HEK293T (cell line): ENCODE data around the gene SLC5A2.
"Not testable (repeated sequence)": the region's sequence is repeated elsewhere in the genome, so short reads cannot be mapped to it uniquely, and the experiment has no call there.

Source experiments
- CTCF ChIA-PET: fragments of 350-600 bp; formaldehyde crosslinking; extraction: SDS; loops from one replicate; lab custom pipeline; 2021; ENCODE audit warnings: antibody characterized with exemption, inconsistent platforms; lab: Yijun Ruan, JAX
- POLR2A ChIA-PET: fragments of 350-600 bp; formaldehyde crosslinking; extraction: SDS; loops from one replicate; lab custom pipeline; 2020; ENCODE audit warnings: antibody characterized with exemption, inconsistent platforms; lab: Yijun Ruan, JAX
- DNase-seq: peaks from one replicate; pipeline ENCODE4 v3.0.0; 2012; ENCODE audit warnings: mixed read lengths; ENCODE audit errors: extremely low spot score
- ARNT ChIP-seq: fragments of 450-650 bp; IDR thresholded peaks from 2 replicates; pipeline ENCODE4 v1.6.1; 2017; ENCODE audit warnings: mild to moderate bottlenecking
- BHLHE40 ChIP-seq: fragments of 450-650 bp; IDR thresholded peaks from 2 replicates; pipeline ENCODE4 v1.6.1; 2016; ENCODE audit warnings: mild to moderate bottlenecking, moderate library complexity, borderline replicate concordance
- CTBP1 ChIP-seq: fragments of 450-650 bp; IDR thresholded peaks from 2 replicates; pipeline ENCODE4 v1.6.1; 2016; ENCODE audit warnings: borderline replicate concordance
- ELF4 ChIP-seq: fragments of 450-650 bp; IDR thresholded peaks from 2 replicates; pipeline ENCODE4 v1.6.1; 2017; ENCODE audit warnings: antibody characterized with exemption
- FOXA1 ChIP-seq: fragments of 450-650 bp; IDR thresholded peaks from 2 replicates; pipeline ENCODE4 v1.6.1; 2016; ENCODE audit warnings: mild to moderate bottlenecking
- FOXK2 ChIP-seq: fragments of 450-650 bp; IDR thresholded peaks from 2 replicates; pipeline ENCODE4 v1.6.1; 2016; ENCODE audit warnings: mild to moderate bottlenecking
- FOXM1 ChIP-seq: fragments of 450-650 bp; IDR thresholded peaks from 2 replicates; pipeline ENCODE4 v1.6.1; 2017; ENCODE audit warnings: mild to moderate bottlenecking, borderline replicate concordance
- HDGF ChIP-seq: fragments of 450-650 bp; IDR thresholded peaks from 2 replicates; pipeline ENCODE4 v1.6.1; 2017; ENCODE audit warnings: antibody characterized with exemption, borderline replicate concordance
- L3MBTL2 ChIP-seq: fragments of 450-650 bp; conservative IDR thresholded peaks from 2 replicates; pipeline ENCODE4 v1.6.1; 2016; ENCODE audit warnings: mild to moderate bottlenecking
- LEF1 ChIP-seq: fragments of 450-650 bp; IDR thresholded peaks from 2 replicates; pipeline ENCODE4 v1.6.1; 2017; ENCODE audit warnings: mild to moderate bottlenecking, borderline replicate concordance
- NFRKB ChIP-seq: fragments of 450-650 bp; IDR thresholded peaks from 2 replicates; pipeline ENCODE4 v1.6.1; 2016; ENCODE audit warnings: mild to moderate bottlenecking, moderate library complexity
- SP1 ChIP-seq: fragments of 450-650 bp; IDR thresholded peaks from 2 replicates; pipeline ENCODE4 v1.6.1; 2017
- SUZ12 ChIP-seq: fragments of 450-650 bp; IDR thresholded peaks from 2 replicates; pipeline ENCODE4 v1.6.1; 2016; ENCODE audit warnings: mild to moderate bottlenecking
- TARDBP ChIP-seq: fragments of 450-650 bp; IDR thresholded peaks from 2 replicates; pipeline ENCODE4 v1.6.1; 2016
- ZNF384 ChIP-seq: fragments of 450-650 bp; IDR thresholded peaks from 2 replicates; pipeline ENCODE4 v1.6.1; 2016
- TF ChIP-seq, protein P1 (sequence below): fragments of 450-650 bp; IDR thresholded peaks from 2 replicates; pipeline ENCODE4 v1.6.1; 2016

SLC5A2 gene

GRCh38 chr16:31477220-31478216 lies 5.4 kb upstream of the SLC5A2 start:
- DNase-seq, result no peak
- no peak for TF ChIP-seq ZNF384
- POLR2A ChIA-PET, result no interaction called here
- CTCF ChIA-PET, result no interaction called here

- CTCF ChIA-PET, result no interaction called here
- POLR2A ChIA-PET, result no interaction called here
- no peak for DNase-seq
- TF ChIP-seq ARNT (no peak), BHLHE40 (no peak), FOXM1 (no peak), L3MBTL2 (no peak), ELF4 (no peak), FOXA1 (no peak), LEF1 (no peak), NFRKB (no peak), HDGF (no peak), SP1 (no peak), SUZ12 (no peak), TARDBP (no peak), ZNF384 (no peak), CTBP1 (no peak)
- TF ChIP-seq, protein P1, sequence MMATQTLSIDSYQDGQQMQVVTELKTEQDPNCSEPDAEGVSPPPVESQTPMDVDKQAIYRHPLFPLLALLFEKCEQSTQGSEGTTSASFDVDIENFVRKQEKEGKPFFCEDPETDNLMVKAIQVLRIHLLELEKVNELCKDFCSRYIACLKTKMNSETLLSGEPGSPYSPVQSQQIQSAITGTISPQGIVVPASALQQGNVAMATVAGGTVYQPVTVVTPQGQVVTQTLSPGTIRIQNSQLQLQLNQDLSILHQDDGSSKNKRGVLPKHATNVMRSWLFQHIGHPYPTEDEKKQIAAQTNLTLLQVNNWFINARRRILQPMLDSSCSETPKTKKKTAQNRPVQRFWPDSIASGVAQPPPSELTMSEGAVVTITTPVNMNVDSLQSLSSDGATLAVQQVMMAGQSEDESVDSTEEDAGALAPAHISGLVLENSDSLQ, result no peak
Measured at GRCh38 chr16:31478956-31479355, 4.0 kb upstream of the SLC5A2 start.

DNA sequence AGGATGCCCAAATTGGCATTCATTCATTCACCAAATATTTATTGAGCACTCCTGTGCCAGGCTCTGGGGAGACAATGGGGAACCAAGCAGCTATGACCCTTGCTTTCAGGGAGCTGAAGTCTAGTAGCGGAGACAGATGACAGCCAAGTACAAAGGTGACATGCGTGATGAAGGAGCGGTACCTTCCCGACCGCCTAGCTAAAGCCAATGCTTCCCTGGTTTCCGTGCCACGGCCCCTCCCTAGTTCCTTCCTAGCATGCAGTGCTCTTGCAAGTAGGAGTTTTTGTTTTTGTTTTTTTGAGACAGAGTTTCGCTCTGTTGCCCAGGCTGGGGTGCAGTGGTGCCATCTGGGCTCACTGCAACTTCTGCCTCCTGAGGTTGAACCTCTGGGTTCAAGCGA lies 3.2 kb upstream of the SLC5A2 start:
- ChIA-PET POLR2A (no interaction called here), CTCF (no interaction called here)
- no peak for DNase-seq
- no peak for TF ChIP-seq ELF4
- TF ChIP-seq, protein P1, result no peak
- no peak for TF ChIP-seq ZNF384
- TF ChIP-seq NFRKB, result no peak
- TF ChIP-seq CTBP1, result no peak
- no peak for TF ChIP-seq FOXA1
- TF ChIP-seq HDGF, result no peak
- no peak for TF ChIP-seq SUZ12
- TF ChIP-seq FOXM1, result no peak
- TF ChIP-seq ARNT, result no peak
- no peak for TF ChIP-seq FOXK2
- no peak for TF ChIP-seq SP1
- TF ChIP-seq L3MBTL2, result no peak
- TF ChIP-seq BHLHE40, result no peak
- TF ChIP-seq LEF1, result no peak
- TF ChIP-seq TARDBP, result no peak

GRCh38 chr16:31480851-31481536 lies 1.9 kb upstream of the SLC5A2 start:
- ChIA-PET CTCF (no interaction called here), POLR2A (interaction anchor here (1.7 kb wide), 1 partner anchor 21 kb away, joined by 4 read pairs; the partner anchor contains the start of gene ARMC5)
- TF ChIP-seq FOXK2 (no peak), ARNT (no peak), ZNF384 (no peak), FOXM1 (no peak), LEF1 (no peak), L3MBTL2 (no peak), SP1 (no peak), NFRKB (no peak), HDGF (no peak), TARDBP (no peak), CTBP1 (no peak), ELF4 (no peak), SUZ12 (no peak), BHLHE40 (no peak), FOXA1 (no peak)
- TF ChIP-seq, protein P1, result no peak
- no peak for DNase-seq

DNA sequence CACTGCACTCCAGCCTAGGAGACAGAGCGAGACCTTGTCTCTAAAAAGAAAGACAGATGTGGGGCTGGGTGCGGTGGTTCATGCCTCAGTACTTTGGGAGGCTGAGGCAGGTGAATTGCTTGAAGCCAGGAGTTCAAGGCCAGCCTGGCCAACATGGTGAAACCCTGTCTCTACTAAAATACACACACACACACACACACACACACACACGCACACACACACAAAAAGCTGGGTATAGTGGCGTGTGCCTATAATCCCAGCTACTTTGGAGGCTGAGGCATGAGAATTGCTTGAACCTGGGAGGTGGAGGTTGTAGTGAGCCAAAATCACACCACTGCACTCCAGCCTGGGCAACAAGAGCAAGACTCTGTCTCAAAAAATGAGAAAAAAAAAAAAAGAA lies 1.1 kb downstream of the SLC5A2 start:
- CTCF ChIA-PET, POLR2A ChIA-PET, DNase-seq: not testable (repeated sequence)
